H9 (cell line): ENCODE measurements around the gene TMEM50B. TPM values are rescaled to one million over a fixed set of nuclear protein-coding genes. Genes with fewer than 3 reads are reported as not detected.

Experiments
- DNase-seq: peaks from one replicate; pipeline ENCODE4 v3.0.0-alpha.2; 2017
- H2AFZ ChIP-seq: one replicate; pipeline ENCODE4 v1.6.1; 2013; ENCODE audit warnings: mild to moderate bottlenecking, low read length, control low read depth, moderate library complexity
- H2AK5ac ChIP-seq: 2 replicates; pipeline ENCODE4 v1.6.1; 2013; ENCODE audit warnings: low read length, control low read depth, mixed read lengths; ENCODE audit not compliant: insufficient read length
- H2BK120ac ChIP-seq: one replicate; pipeline ENCODE4 v1.6.1; 2013; ENCODE audit warnings: low read depth, mild to moderate bottlenecking, low read length, control low read depth, inconsistent platforms; ENCODE audit not compliant: poor library complexity, severe bottlenecking
- H2BK12ac ChIP-seq: 2 replicates; pipeline ENCODE4 v1.6.1; 2013; ENCODE audit warnings: low read length, control low read depth, mixed read lengths, low read depth; ENCODE audit not compliant: insufficient read length
- H2BK15ac ChIP-seq: 2 replicates; pipeline ENCODE4 v1.6.1; 2013; ENCODE audit warnings: low read depth, low read length, control low read depth
- H2BK20ac ChIP-seq: one replicate; pipeline ENCODE4 v1.6.1; 2013; ENCODE audit warnings: low read depth, mild to moderate bottlenecking, low read length, control low read depth, inconsistent platforms; ENCODE audit not compliant: poor library complexity, severe bottlenecking
- H2BK5ac ChIP-seq: 2 replicates; pipeline ENCODE4 v1.6.1; 2013; ENCODE audit warnings: low read length, control low read depth, mixed read lengths; ENCODE audit not compliant: insufficient read length
- H3K14ac ChIP-seq: 2 replicates; pipeline ENCODE4 v1.6.1; 2013; ENCODE audit warnings: low read length, control low read depth; ENCODE audit not compliant: insufficient read depth
- H3K18ac ChIP-seq: 2 replicates; pipeline ENCODE4 v1.6.1; 2013; ENCODE audit warnings: low read depth, mild to moderate bottlenecking, mixed read lengths, low read length, control low read depth; ENCODE audit not compliant: insufficient read length
- H3K23ac ChIP-seq: 2 replicates; pipeline ENCODE4 v1.6.1; 2013; ENCODE audit warnings: low read length, control low read depth, mixed read lengths, low read depth; ENCODE audit not compliant: insufficient read length
- H3K23me2 ChIP-seq: 2 replicates; pipeline ENCODE4 v1.6.1; 2013; ENCODE audit warnings: low read depth, mild to moderate bottlenecking, mixed read lengths, low read length, control low read depth; ENCODE audit not compliant: insufficient read length, poor library complexity, severe bottlenecking
- H3K27ac ChIP-seq: 2 replicates; pipeline ENCODE4 v1.5.1; 2013; ENCODE audit warnings: low read length, control low read depth, mixed read lengths, low read depth; ENCODE audit not compliant: insufficient read length
- H3K27me3 ChIP-seq: 2 replicates; pipeline ENCODE4 v1.6.1; 2013; ENCODE audit warnings: low read length, control low read depth, inconsistent platforms; ENCODE audit not compliant: insufficient read depth
- H3K4ac ChIP-seq: 2 replicates; pipeline ENCODE4 v1.6.1; 2013; ENCODE audit warnings: low read depth, mild to moderate bottlenecking, control low read depth, inconsistent platforms, low read length, moderate library complexity
- H3K4me1 ChIP-seq: 2 replicates; pipeline ENCODE4 v1.6.1; 2013; ENCODE audit warnings: low read length, control low read depth, inconsistent platforms; ENCODE audit not compliant: insufficient read depth
- H3K4me2 ChIP-seq: 2 replicates; pipeline ENCODE4 v1.6.1; 2013; ENCODE audit warnings: low read length, control low read depth, mixed read lengths; ENCODE audit not compliant: insufficient read length, insufficient read depth
- H3K56ac ChIP-seq: 2 replicates; pipeline ENCODE4 v1.6.1; 2013; ENCODE audit warnings: low read depth, mild to moderate bottlenecking, mixed read lengths, low read length, control low read depth; ENCODE audit not compliant: insufficient read length
- H3K79me1 ChIP-seq: 2 replicates; pipeline ENCODE4 v1.6.1; 2013; ENCODE audit warnings: low read depth, mild to moderate bottlenecking, moderate library complexity, low read length, control low read depth, inconsistent platforms; ENCODE audit not compliant: insufficient read depth, poor library complexity, severe bottlenecking
- H3K79me2 ChIP-seq: 2 replicates; pipeline ENCODE4 v1.6.1; 2013; ENCODE audit warnings: low read length, control low read depth, inconsistent platforms; ENCODE audit not compliant: insufficient read depth
- H3K9ac ChIP-seq: 2 replicates; pipeline ENCODE4 v1.6.1; 2013; ENCODE audit warnings: low read length, control low read depth, mixed read lengths; ENCODE audit not compliant: insufficient read length; ENCODE audit errors: extremely low read depth
- H3K9me3 ChIP-seq: one replicate; pipeline ENCODE4 v1.6.1; 2013; ENCODE audit warnings: low read depth, low read length, inconsistent platforms; ENCODE audit not compliant: control insufficient read depth
- H3T11ph ChIP-seq: one replicate; pipeline ENCODE4 v1.6.1; 2013; ENCODE audit warnings: mild to moderate bottlenecking, low read length, control low read depth, inconsistent platforms
- H4K20me1 ChIP-seq: one replicate; pipeline ENCODE4 v1.6.1; 2013; ENCODE audit not compliant: control insufficient read depth, insufficient read length, insufficient read depth
- H4K5ac ChIP-seq: 2 replicates; pipeline ENCODE4 v1.6.1; 2013; ENCODE audit warnings: low read depth, mild to moderate bottlenecking, mixed read lengths, low read length, control low read depth; ENCODE audit not compliant: insufficient read length
- H4K8ac ChIP-seq: replicated peaks from 2 replicates; pipeline ENCODE4 v1.6.1; 2013; ENCODE audit warnings: low read length, control low read depth, mixed read lengths, low read depth; ENCODE audit not compliant: insufficient read length
- H4K91ac ChIP-seq: 2 replicates; pipeline ENCODE4 v1.6.1; 2013; ENCODE audit warnings: low read depth, mild to moderate bottlenecking, moderate library complexity, mixed read lengths, low read length, control low read depth; ENCODE audit not compliant: insufficient read length
- H3K27ac Mint-ChIP-seq, 3 experiments: 2 replicates in 2 of 3; 3 replicates in 1 of 3; pipeline ENCODE4 v1.8.0; 2020 to 2021; ENCODE audit warnings: mixed read lengths in 3 of 3, mild to moderate bottlenecking in 1 of 3, moderate library complexity in 1 of 3
- H3K27me3 Mint-ChIP-seq: 2 replicates; pipeline ENCODE4 v1.8.0; 2021; ENCODE audit warnings: low read depth, mild to moderate bottlenecking, moderate library complexity, mixed read lengths
- H3K36me3 Mint-ChIP-seq, 3 experiments: 2 replicates in 2 of 3; 3 replicates in 1 of 3; pipeline ENCODE4 v1.8.0; 2020 to 2021; ENCODE audit warnings: low read depth in 3 of 3, mixed read lengths in 3 of 3; ENCODE audit not compliant: insufficient read depth in 1 of 3
- H3K4me1 Mint-ChIP-seq, 2 experiments: 2 replicates each; pipeline ENCODE4 v1.8.0; 2020; ENCODE audit warnings: mixed read lengths in 2 of 2
- H3K4me3 Mint-ChIP-seq, 2 experiments: 2 replicates in 1 of 2; 3 replicates in 1 of 2; pipeline ENCODE4 v1.8.0; 2020 to 2021; ENCODE audit warnings: mild to moderate bottlenecking in 2 of 2, mixed read lengths in 2 of 2, moderate library complexity in 1 of 2
- H3K9me3 Mint-ChIP-seq, 2 experiments: 2 replicates in 1 of 2; 3 replicates in 1 of 2; pipeline ENCODE4 v1.8.0; 2020; ENCODE audit warnings: mild to moderate bottlenecking in 2 of 2, mixed read lengths in 2 of 2, moderate library complexity in 1 of 2
- CTCF ChIP-seq: fragments of 200-600 bp; sonication (generic); conservative IDR thresholded peaks from 3 replicates; pipeline ENCODE4 v1.8.0; 2021; ENCODE audit warnings: antibody characterized with exemption, mild to moderate bottlenecking
- WGBS: extraction: QIAGEN DNeasy Blood & Tissue Kit; methylation state at CpG from one replicate; pipeline ENCODE4 v1.1.7; 2013; ENCODE audit warnings: missing lambda C conversion rate, low lambda C conversion rate, mixed read lengths; ENCODE audit not compliant: insufficient read length; ENCODE audit errors: extremely low coverage; 5-methylcytosine and 5-hydroxymethylcytosine counted together
- total RNA-seq: library from RNA; stranded (reverse); gene quantifications from 2 replicates; pipeline ENCODE4 v1.2.1, GENCODE V29; 2021

Gene TMEM50B
- total RNA-seq, 1 experiment from 2014 or later = 17.6 TPM

GRCh38 chr21:33421713-33422393, 57.9 kb downstream of the TMEM50B start:
- Histone ChIP-seq H3K27me3 (no peaks in the 10 kb centered on the region), H2AK5ac (no peak overlapping the region), H3K79me1 (no peaks in the 10 kb centered on the region), H3K9ac (no peak overlapping the region), H3K23ac (no peak overlapping the region), H4K20me1 (no peaks in the 10 kb centered on the region), H3K4me2 (no peak overlapping the region), H3K23me2 (no peaks in the 10 kb centered on the region), H3T11ph (no peak overlapping the region), H3K4ac (no peak overlapping the region), H4K8ac (no peak overlapping the region), H2AFZ (no peak overlapping the region), H3K18ac (no peak overlapping the region), H3K9me3 (no peaks in the 10 kb centered on the region), H3K56ac (no peak overlapping the region), H4K91ac (no peak overlapping the region), H4K5ac (no peak overlapping the region), H3K79me2 (no peaks in the 10 kb centered on the region), H3K4me1 (no peaks in the 10 kb centered on the region), H2BK5ac (no peak overlapping the region), H2BK20ac (no peak overlapping the region), H2BK15ac (no peak overlapping the region), H3K14ac (no peak overlapping the region), H2BK12ac (no peak overlapping the region), H2BK120ac (no peak overlapping the region), H3K27ac (no peak overlapping the region)
- no peak for TF ChIP-seq CTCF
- Mint-ChIP-seq H3K4me3 (no peak overlapping the region), H3K27ac (no peak overlapping the region), H3K9me3 (no peaks in the 10 kb centered on the region), H3K27me3 (no peaks in the 10 kb centered on the region), H3K4me1 (0 out of 4 replicates have a peak, but pooled peaks cover 0 to 4% of the 10 kb centered on the region in 2 experiments), H3K36me3 (peaks cover 32 to 71% (median 68%) of the 10 kb centered on the region in 3 experiments)
- no CpG with 5 or more reads among the region's 5 CpGs for WGBS
- no peak for DNase-seq
